SK-N-SH (cell line): ENCODE data around the gene ZNF91. TPM values are rescaled to one million over a fixed set of nuclear protein-coding genes. Genes with fewer than 3 reads are reported as not detected.
"Not testable (repeated sequence)": the region's sequence is repeated elsewhere in the genome, so short reads cannot be mapped to it uniquely, and the experiment has no call there.

ENCODE experiments used
- CTCF ChIA-PET: fragments of 300-600, 350-600 bp; formaldehyde crosslinking; extraction: SDS; loops from one replicate; lab custom pipeline; 2021; lab: Yijun Ruan, JAX
- POLR2A ChIA-PET: fragments of 350-600 bp; sonication (Branson Sonifier 250); formaldehyde crosslinking; extraction: SDS; loops from one replicate; lab custom pipeline; 2020; ENCODE audit warnings: antibody characterized with exemption, inconsistent platforms; lab: Yijun Ruan, JAX
- DNase-seq: peaks from one replicate; pipeline ENCODE4 v3.0.0; 2012
- H2AFZ ChIP-seq: fragments of 200-600 bp; sonication (generic); 2 replicates; pipeline ENCODE4 v1.8.1; 2016; ENCODE audit warnings: antibody characterized with exemption, mild to moderate bottlenecking, low read depth
- H3F3A ChIP-seq: fragments of 200-600 bp; sonication (generic); replicated peaks from 2 replicates; pipeline ENCODE3; 2016; ENCODE audit warnings: antibody characterized with exemption, mild to moderate bottlenecking; ENCODE audit not compliant: insufficient read depth
- H3K27ac ChIP-seq, 2 experiments: fragments of 200-500 bp in 1 of 2; fragments of 200-600 bp in 1 of 2; sonication (Bioruptor generic) in 1 of 2; sonication (generic), shearing (Covaris generic) in 1 of 2; 2 replicates each; pipeline versions ENCODE4 v1.5.1 to v1.6.1; 2014 to 2016; ENCODE audit warnings: low read depth in 2 of 2, inconsistent platforms in 1 of 2, low read length in 1 of 2, mild to moderate bottlenecking in 1 of 2, mixed read lengths in 1 of 2
- H3K27me3 ChIP-seq: fragments of 200-600 bp; sonication (generic), shearing (Covaris generic); 2 replicates; pipeline ENCODE4 v1.6.1; 2016; ENCODE audit warnings: mixed run types; ENCODE audit not compliant: insufficient read depth
- H3K36me3 ChIP-seq, 2 experiments: fragments of 200-500 bp in 1 of 2; fragments of 200-600 bp in 1 of 2; sonication (Bioruptor generic) in 1 of 2; sonication (generic) in 1 of 2; replicated peaks in 1 of 2; 2 replicates each; pipeline versions ENCODE3 to v1.5.1; 2014 to 2016; ENCODE audit warnings: low read length in 1 of 2, mild to moderate bottlenecking in 1 of 2; ENCODE audit not compliant: insufficient read depth in 2 of 2, control insufficient read depth in 1 of 2
- H3K4me1 ChIP-seq, 2 experiments: fragments of 200-500 bp in 1 of 2; fragments of 200-600 bp in 1 of 2; sonication (Bioruptor generic) in 1 of 2; sonication (generic), shearing (Covaris generic) in 1 of 2; 2 replicates each; pipeline versions ENCODE4 v1.5.1 to v1.6.1; 2014 to 2016; ENCODE audit warnings: low read depth in 1 of 2, low read length in 1 of 2, mixed run types in 1 of 2; ENCODE audit not compliant: insufficient read depth in 2 of 2, control insufficient read depth in 1 of 2
- H3K4me2 ChIP-seq: fragments of 200-600 bp; sonication (generic), shearing (Covaris generic); 2 replicates; pipeline ENCODE4 v1.6.1; 2017; ENCODE audit warnings: mixed run types
- H3K4me3 ChIP-seq, 2 experiments: fragments of 200-500 bp in 1 of 2; fragments of 200-600 bp in 1 of 2; sonication (Bioruptor generic) in 1 of 2; sonication (generic), shearing (Covaris generic) in 1 of 2; 2 replicates each; pipeline versions ENCODE4 v1.5.1 to v1.8.1; 2014 to 2016; ENCODE audit warnings: low read depth in 2 of 2, inconsistent platforms in 1 of 2, low read length in 1 of 2, mild to moderate bottlenecking in 1 of 2, mixed read lengths in 1 of 2, moderate library complexity in 1 of 2
- H3K79me2 ChIP-seq: fragments of 200-600 bp; sonication (generic); 2 replicates; pipeline ENCODE4 v1.8.1; 2017; ENCODE audit warnings: mild to moderate bottlenecking; ENCODE audit not compliant: insufficient read depth
- H3K9ac ChIP-seq: fragments of 200-600 bp; sonication (generic); 2 replicates; pipeline ENCODE4 v1.6.1; 2017; ENCODE audit warnings: mixed run types
- H3K9me2 ChIP-seq: fragments of 200-600 bp; sonication (generic); 2 replicates; pipeline ENCODE4 v1.6.1; 2017; ENCODE audit warnings: mixed run types
- H3K9me3 ChIP-seq: fragments of 200-600 bp; sonication (generic); 2 replicates; pipeline ENCODE4 v1.6.1; 2017; ENCODE audit warnings: mixed run types, mild to moderate bottlenecking, moderate library complexity
- H4K20me1 ChIP-seq: fragments of 200-600 bp; sonication (generic); 2 replicates; pipeline ENCODE4 v1.6.1; 2017; ENCODE audit warnings: mild to moderate bottlenecking, mixed run types; ENCODE audit not compliant: insufficient read depth
- WGBS: methylation state at CpG from one replicate; pipeline ENCODE4 v1.1.6; 2017; ENCODE audit warnings: low lambda C conversion rate; 5-methylcytosine and 5-hydroxymethylcytosine counted together
- polyA plus RNA-seq, 3 experiments: library from polyadenylated mRNA; depleted of rRNA; stranded (reverse); fragments of >200 nt; gene quantifications; 2 replicates each; pipeline ENCODE4 v1.2.3, GENCODE V29; 2012
- small RNA-seq, 7 experiments: library from RNA; depleted of rRNA; stranded (forward); fragments of <200 nt; gene quantifications; one replicate each; pipeline ENCODE3, GENCODE V24; 2012

Gene ZNF91
- polyA plus RNA-seq, 1 of the 3 experiments (the other 2 are of a cell fraction) = 11.8 TPM

DNA sequence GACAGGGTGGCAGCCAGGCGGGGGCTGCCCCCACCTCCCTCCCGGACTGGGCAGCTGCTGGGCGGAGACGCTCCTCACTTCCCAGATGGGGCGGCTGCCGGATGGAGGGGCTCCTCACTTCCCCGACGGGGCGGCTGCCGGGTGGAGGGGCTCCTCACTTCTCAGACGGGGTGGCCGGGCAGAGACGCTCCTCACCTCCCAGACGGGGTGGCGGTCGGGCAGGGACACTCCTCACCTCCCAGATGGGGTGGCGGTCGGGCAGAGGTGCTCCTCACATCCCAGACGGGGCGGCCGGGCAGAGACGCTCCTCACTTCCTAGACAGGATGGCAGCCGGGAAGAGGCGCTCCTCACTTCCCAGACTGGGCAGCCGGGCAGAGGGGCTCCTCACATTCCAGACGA lies 105.3 kb downstream of the ZNF91 start:
- H3K4me2 ChIP-seq, H3K79me2 ChIP-seq, H3K9me3 ChIP-seq, H2AFZ ChIP-seq, DNase-seq, H3K36me3 ChIP-seq, H3K27me3 ChIP-seq, H3K4me3 ChIP-seq, H3K9me2 ChIP-seq, H4K20me1 ChIP-seq, H3K4me1 ChIP-seq, POLR2A ChIA-PET, H3K27ac ChIP-seq, H3K9ac ChIP-seq, H3F3A ChIP-seq, CTCF ChIA-PET: not testable (repeated sequence)
- WGBS = 63% methylated on average over 4 of the region's 26 CpGs

Small RNA genes within 50 kb of the gene (small RNA-seq; reads per million reads assigned to genes)
- 0 reads per million in 7 experiments for gene VN1R91P

Other genes starting within 250 kb of the ZNF91 start
- 0.56 and 0.57 TPM in 2 replicates for gene ZNF724, start 145.1 kb downstream of the ZNF91 start, polyA plus RNA-seq (2012; rRNA removed)